GM21423 (cell line): ENCODE measurements around the gene ALOX15B.
"Not testable (repeated sequence)": the region's sequence is repeated elsewhere in the genome, so short reads cannot be mapped to it uniquely, and the experiment has no call there.

ENCODE experiments used
- ATAC-seq: cut with Tn5 transposase; IDR thresholded peaks from one replicate; pipeline ENCODE4 v1.9.1; 2021; ENCODE audit warnings: mild to moderate bottlenecking, moderate library complexity; ENCODE audit not compliant: unreplicated experiment

The ALOX15B gene

DNA sequence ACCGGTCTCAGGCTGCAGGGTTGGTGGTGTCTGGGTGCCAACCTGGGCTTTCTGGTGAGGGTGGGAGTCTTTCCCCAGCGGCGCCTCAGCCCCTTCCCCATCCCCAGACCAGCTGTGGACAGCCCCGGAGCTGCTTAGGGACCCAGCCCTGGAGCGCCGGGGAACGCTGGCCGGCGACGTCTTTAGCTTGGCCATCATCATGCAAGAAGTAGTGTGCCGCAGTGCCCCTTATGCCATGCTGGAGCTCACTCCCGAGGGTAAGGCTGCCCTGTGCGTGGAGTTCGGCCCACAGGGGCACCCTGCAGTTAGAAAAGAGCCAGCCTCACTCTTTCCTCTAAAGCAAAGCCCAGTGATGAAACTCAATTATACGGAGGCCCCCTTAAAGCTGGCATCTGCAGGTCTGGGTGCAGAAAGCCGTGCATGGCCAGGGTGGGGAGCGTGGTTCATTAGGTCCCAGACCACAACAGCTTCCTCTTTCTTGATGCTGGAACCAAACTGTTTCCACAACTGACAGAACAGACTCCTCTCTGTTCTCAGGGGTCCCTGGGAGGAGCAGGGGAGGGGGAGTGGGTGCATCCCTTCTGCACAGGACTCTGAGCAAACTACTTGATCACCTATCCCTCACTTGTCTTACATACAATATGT is 25.7 kb upstream of the ALOX15B start:
- no peak for ATAC-seq

DNA sequence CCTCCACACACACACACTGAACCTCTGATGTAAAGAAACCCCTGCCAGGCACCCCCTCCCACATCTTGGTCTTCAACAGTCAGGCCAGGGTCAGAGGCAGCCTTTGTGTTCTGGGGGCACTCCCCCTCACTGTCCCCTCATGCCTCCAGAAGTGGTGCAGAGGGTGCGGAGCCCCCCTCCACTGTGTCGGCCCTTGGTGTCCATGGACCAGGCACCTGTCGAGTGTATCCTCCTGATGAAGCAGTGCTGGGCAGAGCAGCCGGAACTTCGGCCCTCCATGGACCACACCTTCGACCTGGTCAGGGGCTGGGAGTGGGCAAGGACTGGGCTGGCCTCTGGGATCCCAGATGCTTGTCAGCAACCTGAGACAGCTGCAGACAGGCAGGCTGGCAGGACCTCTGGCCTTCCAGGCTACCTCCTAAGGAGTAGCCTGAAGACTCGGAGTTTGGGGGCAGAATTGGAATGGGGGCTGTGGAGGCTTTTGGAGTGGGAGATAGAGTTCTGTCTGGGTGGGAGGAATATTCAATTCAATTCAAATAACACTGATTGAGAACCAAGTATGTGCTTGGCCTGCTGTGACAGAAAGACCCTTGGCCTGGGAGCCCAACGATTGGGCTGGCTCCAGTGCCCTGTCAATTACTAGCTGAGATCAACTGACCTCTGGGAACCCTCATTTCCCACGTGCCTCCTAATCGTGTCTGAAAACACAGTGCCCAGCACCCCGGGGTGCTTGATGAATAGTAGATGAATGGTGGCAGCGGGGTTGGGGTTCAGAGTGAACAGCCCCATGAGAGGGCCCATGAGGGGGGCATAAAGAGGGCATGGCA is 24.9 kb upstream of the ALOX15B start:
- ATAC-seq: no peak

DNA sequence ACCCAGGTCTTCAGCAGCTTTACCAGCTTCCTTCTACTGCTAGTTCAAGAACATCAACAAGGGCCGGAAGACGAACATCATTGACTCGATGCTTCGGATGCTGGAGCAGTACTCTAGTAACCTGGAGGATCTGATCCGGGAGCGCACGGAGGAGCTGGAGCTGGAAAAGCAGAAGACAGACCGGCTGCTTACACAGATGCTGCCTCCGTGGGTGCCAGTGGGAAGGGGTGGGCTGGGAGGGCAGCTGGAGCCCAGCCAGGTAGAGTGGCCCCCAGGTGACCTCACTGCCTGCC is 24.4 kb upstream of the ALOX15B start:
- no peak for ATAC-seq

DNA sequence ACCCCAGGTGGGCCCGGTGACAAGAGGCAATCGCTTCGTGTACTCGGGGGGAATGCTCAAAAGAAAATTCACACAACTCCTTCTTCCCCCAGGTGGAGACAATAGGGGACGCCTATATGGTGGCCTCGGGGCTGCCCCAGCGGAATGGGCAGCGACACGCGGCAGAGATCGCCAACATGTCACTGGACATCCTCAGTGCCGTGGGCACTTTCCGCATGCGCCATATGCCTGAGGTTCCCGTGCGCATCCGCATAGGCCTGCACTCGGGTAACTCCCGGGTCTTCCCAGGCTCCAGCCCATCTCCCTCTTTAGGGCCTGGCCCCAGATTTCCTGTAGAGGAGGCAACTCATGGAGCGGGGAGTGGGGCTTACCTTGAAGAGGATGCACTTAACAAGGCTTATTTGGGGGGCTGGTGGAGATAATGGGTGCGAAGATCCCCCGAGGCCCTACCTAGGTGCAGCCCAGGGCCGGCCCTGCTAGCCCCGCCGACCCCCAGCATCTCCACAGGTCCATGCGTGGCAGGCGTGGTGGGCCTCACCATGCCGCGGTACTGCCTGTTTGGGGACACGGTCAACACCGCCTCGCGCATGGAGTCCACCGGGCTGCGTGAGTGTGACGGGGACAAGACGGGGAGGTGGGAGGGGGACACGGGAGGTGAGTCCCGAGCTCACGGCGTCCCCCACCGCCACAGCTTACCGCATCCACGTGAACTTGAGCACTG is 23.5 kb upstream of the ALOX15B start:
- no peak for ATAC-seq

DNA sequence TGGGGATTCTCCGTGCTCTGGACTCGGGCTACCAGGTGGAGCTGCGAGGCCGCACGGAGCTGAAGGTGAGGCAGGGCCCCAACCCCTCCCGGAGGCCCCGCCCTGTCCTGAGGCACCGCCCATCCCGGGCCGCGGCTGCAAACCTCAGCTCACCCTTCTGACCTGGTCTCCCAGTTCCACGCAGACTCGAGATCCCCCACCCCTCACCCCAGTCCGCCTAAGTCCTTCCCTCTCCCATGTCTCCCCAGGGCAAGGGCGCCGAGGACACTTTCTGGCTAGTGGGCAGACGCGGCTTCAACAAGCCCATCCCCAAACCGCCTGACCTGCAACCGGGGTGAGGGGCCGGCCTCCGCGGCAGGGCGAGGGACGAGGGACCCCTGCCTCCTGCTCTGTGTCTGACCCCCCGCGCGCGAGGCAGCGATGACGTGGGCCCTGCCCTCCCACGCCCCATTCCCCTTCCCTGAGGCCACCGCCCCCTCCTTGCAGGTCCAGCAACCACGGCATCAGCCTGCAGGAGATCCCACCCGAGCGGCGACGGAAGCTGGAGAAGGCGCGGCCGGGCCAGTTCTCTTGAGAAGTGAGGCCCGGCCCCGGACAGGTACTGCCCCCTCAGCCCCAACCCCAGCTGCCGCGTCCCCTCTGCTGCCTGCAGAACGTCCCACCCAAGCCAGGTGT is 22.8 kb upstream of the ALOX15B start:
- no peak for ATAC-seq

DNA sequence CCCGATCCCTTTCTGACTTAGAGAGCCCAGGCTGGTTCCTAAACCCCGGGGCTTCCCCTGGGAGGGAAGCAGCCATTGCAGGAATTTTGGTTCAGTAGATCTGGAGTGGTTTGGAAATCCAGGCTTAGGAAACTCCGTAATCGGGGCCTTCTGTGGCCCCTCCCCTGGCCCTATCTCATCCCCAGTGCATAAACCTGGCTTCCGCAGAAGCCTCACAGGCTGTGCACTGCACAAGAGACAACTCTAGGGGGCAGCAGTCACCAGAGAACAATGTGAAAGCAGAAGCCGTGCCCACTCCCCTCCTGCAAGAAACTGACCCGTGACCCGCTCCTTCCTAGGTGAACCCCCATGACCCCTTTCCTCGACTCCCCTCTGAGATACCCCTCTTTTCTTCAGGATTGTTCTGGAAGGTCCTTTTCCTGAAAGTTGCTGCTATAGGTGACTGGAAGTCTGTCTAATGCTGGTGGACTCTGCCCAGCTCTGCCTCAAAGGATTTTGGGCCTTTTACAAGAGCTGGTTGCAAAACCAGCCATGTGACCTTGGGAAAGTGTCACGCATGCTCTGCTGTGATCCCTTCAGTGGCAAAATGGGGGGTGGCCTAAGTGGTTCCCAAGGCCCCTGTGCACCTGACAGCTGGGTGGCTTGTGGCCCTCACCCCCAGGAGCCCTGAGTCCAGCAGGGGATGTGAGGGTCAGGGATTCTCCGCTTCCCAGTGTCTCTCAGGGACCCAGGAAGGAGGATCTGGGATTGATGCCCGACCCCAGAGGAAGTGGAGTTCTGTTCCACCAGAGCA is 22.0 kb upstream of the ALOX15B start:
- ATAC-seq: no peak

DNA sequence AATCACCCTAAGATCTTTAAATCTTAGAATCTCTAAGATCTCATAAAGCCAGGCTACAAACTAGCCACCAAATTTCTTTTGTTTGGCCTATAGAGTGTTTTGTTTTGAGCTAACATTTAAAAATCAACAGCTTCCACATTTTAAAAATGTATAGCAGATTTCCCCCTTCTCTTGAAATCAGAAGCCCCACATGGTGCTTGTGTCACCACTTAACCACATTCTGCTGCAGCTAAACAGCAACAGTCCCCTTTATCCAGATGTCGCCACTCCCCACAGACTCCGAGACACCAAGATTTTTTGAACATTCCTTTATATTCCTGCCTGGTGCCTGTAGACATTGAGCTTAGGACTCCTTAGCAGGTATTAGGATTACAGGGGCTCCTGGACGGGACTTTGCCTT is 20.4 kb upstream of the ALOX15B start:
- no peak for ATAC-seq

DNA sequence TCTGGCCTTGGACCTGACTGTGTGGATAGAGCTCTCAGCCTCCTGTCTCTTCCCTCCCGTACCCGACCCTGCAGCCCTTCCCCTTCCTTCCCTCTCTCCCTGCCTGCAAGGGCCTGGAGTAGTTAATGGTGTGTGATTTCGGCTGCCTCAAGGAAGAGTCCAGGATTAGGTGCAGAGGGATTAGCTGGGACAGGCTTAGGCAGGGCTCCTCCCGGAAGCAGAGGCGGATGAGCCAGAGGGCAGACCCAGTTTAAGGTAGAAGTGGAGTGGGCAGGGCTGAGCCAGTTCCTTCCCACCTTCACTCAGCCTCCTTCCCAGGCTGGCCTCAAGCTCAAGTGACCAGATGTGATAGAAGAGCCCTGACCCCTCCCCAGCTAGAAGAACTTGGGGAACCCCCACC is 19.7 kb upstream of the ALOX15B start:
- ATAC-seq: no peak

DNA sequence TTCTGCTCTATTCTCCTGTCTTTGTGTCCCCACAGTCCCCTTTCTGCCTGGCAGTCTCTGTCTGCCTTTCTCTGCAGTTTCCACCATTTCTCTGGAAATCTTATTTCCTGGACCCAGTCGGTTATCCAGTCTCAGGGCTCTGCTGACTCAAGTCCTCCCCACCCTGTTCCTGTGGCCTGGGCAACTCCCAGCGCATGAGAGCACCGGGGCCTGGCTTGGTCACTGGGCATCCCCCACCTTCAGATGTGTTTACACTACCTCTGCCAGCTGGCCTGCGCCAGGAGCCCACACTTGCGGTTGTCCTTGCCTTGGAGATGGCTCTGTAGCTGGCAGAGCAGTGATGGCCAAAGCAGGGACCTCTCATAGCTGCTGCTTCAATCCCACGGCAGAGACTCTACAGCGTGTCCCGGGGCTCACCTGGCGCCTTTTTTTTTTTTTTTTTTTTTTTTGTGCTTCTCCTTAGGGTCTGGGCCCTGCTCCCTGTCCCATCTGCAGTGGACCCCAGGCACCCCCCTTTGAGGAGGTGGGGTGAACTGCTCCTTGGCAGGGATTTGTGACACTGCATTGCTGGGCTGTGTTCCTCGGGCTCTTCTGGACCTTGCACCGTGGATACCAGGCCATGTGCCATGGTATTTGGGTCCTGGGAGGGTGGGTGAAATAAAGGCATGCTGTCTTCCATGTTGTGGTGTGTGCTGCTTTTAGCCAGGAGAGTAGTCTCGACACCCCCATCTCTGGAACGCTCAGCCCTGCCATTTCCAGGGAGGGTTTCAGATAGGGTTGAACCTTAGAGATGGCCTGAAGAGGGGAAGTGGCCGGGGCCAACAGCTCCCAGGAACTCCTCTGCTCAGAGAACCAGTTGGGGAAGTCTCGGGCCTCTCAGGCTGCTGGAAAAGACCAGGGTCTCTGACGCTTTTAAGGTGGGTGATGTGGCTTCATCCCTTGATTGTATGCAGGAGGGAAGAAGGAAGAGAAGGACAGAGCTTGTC is 18.9 kb upstream of the ALOX15B start:
- no peak for ATAC-seq

DNA sequence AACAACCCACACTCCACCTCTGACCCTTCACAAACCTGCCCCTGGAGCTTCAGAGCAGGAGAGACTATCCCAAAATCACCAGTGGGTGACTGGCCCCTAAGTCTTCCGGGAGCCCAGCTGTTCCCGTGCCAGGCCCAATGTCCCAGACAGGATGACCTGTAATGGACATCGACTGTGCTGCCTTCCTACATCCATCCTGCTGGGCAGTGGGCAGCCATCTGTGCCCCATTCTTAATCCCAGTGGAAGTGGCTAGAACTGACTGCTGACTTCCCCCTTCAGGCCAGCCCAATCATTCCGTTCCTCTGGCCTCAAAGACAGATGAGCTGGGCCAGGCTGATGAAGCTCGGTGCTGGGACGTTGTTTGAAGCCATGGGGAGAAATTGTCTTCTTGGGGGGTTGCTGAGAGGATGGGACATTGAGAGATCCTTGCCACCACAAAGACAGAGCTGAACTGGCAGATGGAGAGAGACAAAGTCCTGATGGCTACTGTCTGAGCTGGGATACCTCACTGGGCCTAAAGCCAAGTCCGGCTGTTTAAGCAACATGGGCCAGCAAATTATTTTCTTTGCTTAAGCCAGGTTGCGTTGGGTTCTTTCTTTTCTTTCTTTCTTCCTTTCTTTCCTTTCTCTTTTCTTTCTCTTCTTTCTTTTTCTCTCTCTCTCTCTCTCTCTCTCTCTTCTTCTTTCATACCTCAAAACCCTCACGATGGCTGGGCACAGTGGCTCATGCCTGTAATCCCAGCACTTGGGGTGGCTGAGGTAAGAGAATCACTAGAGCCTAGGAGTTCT is 17.9 kb upstream of the ALOX15B start:
- ATAC-seq: no peak

DNA sequence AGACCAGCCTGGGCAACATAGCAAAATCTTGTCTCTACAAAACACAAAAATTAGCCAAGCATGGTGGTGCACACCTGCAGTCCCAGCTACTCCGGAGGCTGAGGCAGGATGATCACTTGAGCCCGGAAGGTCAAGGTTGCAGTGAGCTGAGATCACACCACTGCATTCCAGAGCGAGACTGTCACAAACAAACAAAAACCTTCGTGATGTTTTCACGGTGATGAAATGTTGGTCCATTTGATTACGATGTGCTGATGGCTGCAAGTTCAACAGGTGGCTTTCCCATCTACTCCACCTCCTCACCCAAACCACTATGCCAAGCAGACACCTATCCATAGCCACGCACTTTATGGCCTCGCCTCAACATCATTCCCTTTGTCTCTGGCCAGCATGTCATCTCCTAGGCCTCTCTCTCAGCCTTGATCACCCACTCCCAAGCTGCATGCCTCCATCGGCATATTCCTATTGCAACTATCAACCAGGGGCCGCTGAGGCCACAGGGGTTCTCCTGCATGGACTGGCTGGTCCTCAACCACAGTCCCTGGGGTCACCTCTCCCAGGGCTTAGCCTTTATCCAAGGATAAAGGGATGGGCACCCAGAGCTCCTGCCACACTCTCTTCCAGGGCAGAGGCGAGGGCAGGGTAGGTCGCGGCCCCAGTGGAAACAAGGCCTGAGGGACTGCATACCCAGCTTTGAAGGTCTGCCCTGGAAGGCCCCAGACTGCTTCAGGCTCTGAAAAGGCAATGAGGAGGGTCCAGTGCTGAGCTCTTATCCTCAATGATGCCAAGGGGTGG is 17.1 kb upstream of the ALOX15B start:
- no peak for ATAC-seq

DNA sequence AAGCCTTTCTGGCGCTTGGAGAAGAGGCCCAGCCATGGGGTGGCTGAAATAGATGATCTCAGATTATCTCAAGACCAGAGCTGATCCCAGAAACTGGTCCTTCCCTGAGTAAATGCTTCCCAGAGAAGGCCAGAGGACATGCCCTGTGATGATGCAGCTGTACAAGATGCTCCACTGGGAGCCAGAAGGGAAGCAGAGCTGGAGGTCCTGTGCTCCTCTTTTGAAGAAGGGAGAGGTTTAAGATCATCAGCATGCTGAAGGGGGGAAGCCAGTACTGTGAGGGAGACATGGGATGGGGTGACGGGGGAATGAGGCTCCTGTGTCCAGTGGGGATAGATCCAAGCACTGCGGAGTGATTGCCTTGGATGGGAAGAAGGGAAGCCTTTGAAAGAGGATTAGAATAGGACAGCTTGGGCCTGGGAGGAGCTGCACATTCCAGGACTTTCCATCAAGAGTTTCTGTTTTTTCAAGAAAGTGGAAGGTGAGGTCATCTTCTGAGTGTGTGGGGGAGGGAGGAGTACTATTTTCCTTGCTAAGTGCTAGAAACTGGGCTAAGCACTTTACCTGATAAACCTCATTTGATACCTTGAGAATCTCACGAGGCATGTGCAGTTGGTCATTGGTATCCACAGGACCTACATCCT is 16.4 kb upstream of the ALOX15B start:
- ATAC-seq: no peak

DNA sequence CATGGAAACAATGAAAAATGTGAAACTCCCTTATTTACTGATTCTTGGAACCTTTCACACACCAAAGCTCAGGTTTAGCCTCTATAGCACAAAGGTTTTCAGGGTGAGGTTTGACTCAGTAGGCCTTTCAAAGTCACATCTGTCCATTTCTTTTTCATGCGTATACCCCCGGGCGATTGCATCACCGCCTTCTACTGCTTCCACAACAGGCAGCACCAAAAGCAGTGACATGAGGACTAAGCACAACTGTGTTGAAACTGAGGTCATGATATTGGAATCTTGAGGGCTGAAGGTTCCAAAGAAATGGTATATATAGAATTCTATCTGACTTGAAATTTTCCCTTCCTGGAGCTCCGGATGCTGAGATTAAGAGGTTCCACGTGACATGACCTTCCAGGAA is 14.7 kb upstream of the ALOX15B start:
- ATAC-seq: not testable (repeated sequence)

DNA sequence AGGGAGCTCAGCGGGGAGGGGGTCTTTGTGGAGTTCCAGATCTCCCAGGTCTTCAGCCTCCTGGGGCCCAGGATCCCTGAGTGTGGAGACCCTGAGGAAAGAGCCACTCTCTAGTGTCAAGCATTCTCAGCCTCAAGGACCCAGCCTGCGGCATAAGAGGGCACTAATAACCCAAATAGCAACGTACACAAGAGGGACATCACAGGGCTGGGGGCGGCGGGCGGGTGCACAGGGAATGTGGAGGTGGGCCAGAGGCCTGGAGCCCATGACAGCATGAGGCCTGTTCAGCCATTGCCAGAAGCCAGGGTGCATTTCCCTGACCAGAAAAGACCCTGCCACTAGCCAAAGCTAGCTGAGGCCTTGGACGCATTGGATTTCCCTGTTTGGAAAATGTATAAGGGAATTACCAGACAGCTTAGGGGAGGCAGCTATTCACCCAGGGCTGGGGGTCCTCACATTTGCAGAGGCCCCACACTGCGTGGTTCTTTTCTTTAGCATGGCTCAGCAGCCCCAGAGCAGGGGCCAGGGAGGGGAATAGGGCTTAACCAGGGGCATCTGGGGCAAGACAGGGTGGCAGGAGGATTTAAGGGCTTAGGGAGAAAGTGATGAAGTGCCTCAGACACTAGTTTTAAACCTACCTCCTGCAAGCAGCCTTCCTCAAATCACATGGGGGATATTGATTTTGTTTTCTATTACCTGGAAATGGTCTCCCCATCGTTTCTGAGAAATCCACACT is 13.5 kb upstream of the ALOX15B start:
- ATAC-seq: no peak

DNA sequence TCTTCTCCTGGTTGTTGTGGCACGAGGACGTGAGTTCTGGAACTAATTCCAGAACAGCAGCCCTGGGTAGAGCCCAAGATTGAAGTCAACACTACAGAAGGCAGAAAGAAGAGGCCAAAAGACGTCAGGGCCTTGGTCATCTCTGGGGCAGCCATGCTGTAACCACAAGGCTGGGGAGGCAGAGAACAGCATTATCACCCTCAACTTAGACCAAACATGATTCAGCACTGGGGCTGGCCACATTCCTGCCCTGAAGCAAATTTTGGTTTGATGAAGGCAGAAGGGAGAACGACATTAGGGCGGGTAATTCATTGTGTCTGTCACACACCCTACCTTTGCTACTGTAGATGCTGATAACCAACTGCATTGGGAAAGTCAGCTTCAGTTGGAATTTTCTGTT is 9.7 kb upstream of the ALOX15B start:
- ATAC-seq: no peak

DNA sequence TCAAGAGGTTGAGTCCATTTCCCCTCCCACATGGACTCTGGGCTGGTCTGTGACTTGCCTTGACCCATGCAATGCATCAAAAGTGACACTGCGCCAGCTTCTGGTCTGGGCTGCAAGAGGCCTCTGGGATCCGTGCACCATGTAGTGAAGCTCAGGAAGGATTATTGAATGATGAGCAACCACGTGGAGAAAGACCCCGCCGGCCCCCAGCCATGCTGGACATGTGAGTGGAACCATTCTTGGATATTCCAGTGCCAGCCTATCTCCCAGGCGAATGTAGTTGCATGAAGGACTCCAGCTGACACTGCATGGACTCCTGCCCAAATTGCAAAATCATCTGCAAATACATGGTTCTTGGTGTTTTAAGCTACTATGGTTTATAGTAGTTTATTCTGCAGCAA is 7.6 kb upstream of the ALOX15B start:
- ATAC-seq: no peak

DNA sequence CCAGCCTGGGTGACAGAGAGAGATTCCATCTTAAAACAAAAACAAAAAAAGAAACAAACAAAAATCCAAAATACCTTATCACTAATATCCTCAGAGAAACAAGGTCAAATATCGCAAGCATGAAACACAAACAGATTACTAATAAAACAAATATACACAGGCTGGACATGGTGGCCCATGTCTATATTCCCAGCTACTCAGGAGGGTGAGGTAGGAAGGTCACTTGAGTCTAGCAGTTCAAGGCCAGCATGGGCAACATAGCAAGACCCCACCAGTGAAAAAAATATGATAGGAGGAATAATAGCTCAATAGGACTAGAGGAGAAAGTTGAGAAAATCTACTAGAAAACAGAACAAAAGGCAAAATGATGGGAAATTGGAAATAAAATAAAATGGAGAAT is 6.9 kb upstream of the ALOX15B start:
- ATAC-seq: no peak
